Measurements from ENCODE around the gene C1orf115. TPM values are rescaled to one million over a fixed set of nuclear protein-coding genes. Genes with fewer than 3 reads are reported as not detected.

The C1orf115 gene, protein sequence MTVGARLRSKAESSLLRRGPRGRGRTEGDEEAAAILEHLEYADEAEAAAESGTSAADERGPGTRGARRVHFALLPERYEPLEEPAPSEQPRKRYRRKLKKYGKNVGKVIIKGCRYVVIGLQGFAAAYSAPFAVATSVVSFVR
- total RNA-seq (2014; rRNA removed; shearing (Covaris generic)) = 0.48 and 0.68 TPM in 2 replicates

DNA sequence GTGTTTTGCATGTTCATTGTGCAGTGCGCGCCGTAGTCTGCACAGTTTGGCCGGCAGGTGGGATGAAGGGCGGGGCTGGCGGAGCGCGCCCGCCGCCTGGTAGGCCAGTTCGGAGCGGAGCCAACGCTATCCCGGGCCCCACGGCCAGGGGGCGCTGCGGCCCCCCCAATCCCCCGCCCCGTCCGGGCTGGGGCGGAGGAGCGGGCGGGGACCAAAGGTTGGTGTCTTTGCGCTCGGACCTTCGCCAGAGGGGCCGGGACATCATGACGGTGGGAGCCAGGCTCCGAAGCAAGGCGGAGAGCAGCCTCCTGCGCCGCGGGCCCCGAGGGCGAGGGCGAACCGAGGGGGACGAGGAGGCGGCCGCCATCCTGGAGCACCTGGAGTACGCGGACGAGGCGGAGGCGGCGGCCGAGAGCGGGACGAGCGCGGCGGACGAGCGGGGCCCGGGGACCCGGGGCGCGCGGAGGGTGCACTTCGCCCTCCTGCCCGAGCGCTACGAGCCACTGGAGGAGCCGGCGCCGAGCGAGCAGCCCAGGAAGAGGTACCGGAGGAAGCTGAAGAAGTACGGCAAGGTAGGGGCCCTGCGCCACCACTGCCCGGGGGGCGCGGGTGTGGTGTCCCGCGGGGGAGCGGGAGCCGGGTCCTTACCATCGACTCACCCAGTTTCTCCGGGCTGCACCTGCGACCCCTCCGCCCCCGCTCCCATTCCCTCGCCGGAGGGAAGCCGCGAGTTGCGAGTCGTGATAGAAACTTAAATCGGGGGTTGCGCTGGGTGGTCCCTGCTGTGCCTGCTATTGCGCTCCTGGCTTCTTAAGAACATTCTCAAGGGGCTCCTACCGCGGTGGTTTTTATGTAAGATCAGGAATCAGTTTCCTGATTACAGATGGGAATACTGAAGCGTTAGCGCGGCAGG is at the start of gene C1orf115:
TSS of gene C1orf115 (plus strand) at position 224 of the 913 bp plus-strand sequence. CDS start at position 264, 40 bp downstream.

DNA sequence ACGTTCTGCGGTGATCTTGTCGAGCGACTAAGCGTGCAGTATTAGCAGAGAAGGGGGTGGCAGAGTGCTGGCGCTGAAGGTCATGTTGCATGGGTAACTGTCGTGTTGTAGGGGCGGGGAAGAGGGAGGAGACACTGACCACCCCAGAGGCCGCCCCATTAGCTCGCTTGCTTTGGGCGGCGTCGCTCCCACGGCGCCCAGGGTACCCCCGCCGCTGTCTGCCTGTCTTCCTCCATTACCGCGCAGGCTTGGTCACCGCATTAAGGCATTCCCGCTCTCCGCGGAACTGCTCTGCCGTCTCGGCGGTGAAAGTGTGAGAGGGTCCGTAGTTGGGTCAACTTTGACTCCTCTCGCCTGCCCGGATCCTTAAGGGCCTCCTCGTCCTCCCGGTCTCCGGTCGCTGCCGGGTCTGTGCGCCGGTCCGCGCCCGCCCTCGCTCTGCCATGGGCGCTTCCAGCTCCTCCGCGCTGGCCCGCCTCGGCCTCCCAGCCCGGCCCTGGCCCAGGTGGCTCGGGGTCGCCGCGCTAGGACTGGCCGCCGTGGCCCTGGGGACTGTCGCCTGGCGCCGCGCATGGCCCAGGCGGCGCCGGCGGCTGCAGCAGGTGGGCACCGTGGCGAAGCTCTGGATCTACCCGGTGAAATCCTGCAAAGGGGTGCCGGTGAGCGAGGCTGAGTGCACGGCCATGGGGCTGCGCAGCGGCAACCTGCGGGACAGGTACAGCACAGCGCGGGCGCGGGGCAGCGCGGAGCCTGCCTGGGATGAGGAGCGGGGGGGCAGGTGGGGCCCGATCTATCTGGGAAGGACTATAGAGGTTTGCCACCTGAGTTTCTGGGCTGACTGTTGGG is 58.1 kb downstream of the C1orf115 start, which contains the start of gene MTARC2:
TSS of gene MTARC2 (plus strand) at position 234 of the 846 bp plus-strand sequence. CDS start at position 444, 210 bp downstream.

Other genes with a start within 250 kb of the C1orf115 start
- gene MARK1, start 162.2 kb upstream of the C1orf115 start, total RNA-seq (2014; rRNA removed; shearing (Covaris generic)) = 3.4 and 4.5 TPM in 2 replicates
- gene MTARC2, start 58.0 kb downstream of the C1orf115 start, total RNA-seq (2014; rRNA removed; shearing (Covaris generic)) = 0.64 and 3.5 TPM in 2 replicates
- 0.16 and 0.19 TPM in 2 replicates for gene MTARC1, start 96.5 kb downstream of the C1orf115 start, total RNA-seq (2014; rRNA removed; shearing (Covaris generic))
- gene HLX, start 189.1 kb downstream of the C1orf115 start, total RNA-seq (2014; rRNA removed; shearing (Covaris generic)) = 5.8 and 8.1 TPM in 2 replicates

All from A375 (cell line).